CD4-positive, alpha-beta T cell treated with Interleukin-6 for 4 hours (primary cell): ENCODE results near the gene SCAMP5.

ENCODE experiments used
- DNase-seq: peaks from one replicate; pipeline ENCODE4 v3.0.0-alpha.2; 2020; ENCODE audit warnings: mixed read lengths

Gene SCAMP5

GRCh38 chr15:74995182-74995778, at the start of gene SCAMP5:
Gene SCAMP5 (plus strand): TSS chr15:74995563. CDS start chr15:75011840, 16,277 bp downstream.
- DNase-seq, result peak; percentile 89

- peak; percentile 80 for DNase-seq
Measured at GRCh38 chr15:74950078-74950908, 45.1 kb upstream of the SCAMP5 start.

GRCh38 chr15:74951006-74951405, 44.4 kb upstream of the SCAMP5 start:
- no peak for DNase-seq

- no peak for DNase-seq
Measured at GRCh38 chr15:74954515-74954914, 40.8 kb upstream of the SCAMP5 start.

- DNase-seq, result no peak
Measured at GRCh38 chr15:74955017-74955416, 40.3 kb upstream of the SCAMP5 start.

GRCh38 chr15:74955796-74956647, 39.3 kb upstream of the SCAMP5 start:
- peak; percentile 76 for DNase-seq

- DNase-seq, result peak; percentile 79
Measured at GRCh38 chr15:74956648-74957475, 38.5 kb upstream of the SCAMP5 start, which contains the start of gene RPP25. Gene RPP25 (minus strand): TSS chr15:74956772. CDS start chr15:74956583, 189 bp downstream.

GRCh38 chr15:74957476-74958035, 37.8 kb upstream of the SCAMP5 start:
- peak; percentile 13 for DNase-seq

GRCh38 chr15:74958320-74958907, 36.9 kb upstream of the SCAMP5 start:
- DNase-seq, result peak; percentile 7

GRCh38 chr15:74958908-74959585, 36.3 kb upstream of the SCAMP5 start:
- no peak for DNase-seq

- DNase-seq, result no peak
Measured at GRCh38 chr15:74959586-74959939, 35.8 kb upstream of the SCAMP5 start.

GRCh38 chr15:74960286-74960685, 35.1 kb upstream of the SCAMP5 start:
- DNase-seq, result no peak

GRCh38 chr15:74960995-74961588, 34.3 kb upstream of the SCAMP5 start:
- DNase-seq, result no peak

GRCh38 chr15:74961616-74962015, 33.7 kb upstream of the SCAMP5 start:
- no peak for DNase-seq

GRCh38 chr15:74962219-74962618, 33.1 kb upstream of the SCAMP5 start:
- DNase-seq, result no peak

GRCh38 chr15:74962671-74963070, 32.7 kb upstream of the SCAMP5 start:
- no peak for DNase-seq

GRCh38 chr15:74963213-74963612, 32.1 kb upstream of the SCAMP5 start:
- DNase-seq, result no peak

- no peak for DNase-seq
Measured at GRCh38 chr15:74964794-74965193, 30.6 kb upstream of the SCAMP5 start.

GRCh38 chr15:74967670-74968069, 27.7 kb upstream of the SCAMP5 start:
- no peak for DNase-seq

GRCh38 chr15:74976159-74976558, 19.2 kb upstream of the SCAMP5 start:
- DNase-seq, result no peak

- DNase-seq, result no peak
Measured at GRCh38 chr15:74977599-74977998, 17.8 kb upstream of the SCAMP5 start.
